ENCODE measurements around the gene SPON1.

DNA sequence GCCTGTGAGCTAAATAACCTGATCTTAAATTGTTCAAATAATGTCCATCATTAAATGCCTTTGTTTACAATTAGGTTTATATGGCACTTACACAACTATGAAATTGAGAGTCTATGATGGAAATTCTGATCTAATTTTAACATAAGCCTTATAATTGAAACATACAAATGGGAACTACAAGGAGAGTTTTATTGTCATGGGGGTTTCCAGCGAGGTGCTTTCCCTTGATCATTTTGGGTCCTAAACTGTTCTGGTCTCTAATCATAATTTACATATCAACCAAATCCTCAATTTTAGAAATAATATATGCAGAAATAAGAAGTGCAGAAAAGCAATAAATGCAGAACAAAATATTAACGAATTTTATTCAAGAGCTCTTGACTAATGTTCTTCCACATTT, 351.6 kb downstream of the SPON1 start:
- no peak for TF ChIP-seq CREB1 (CRISPR knock-in tag; IDR thresholded peaks at IDR 0.05; ENCODE audit: low read depth)
- TF ChIP-seq, protein P1, sequence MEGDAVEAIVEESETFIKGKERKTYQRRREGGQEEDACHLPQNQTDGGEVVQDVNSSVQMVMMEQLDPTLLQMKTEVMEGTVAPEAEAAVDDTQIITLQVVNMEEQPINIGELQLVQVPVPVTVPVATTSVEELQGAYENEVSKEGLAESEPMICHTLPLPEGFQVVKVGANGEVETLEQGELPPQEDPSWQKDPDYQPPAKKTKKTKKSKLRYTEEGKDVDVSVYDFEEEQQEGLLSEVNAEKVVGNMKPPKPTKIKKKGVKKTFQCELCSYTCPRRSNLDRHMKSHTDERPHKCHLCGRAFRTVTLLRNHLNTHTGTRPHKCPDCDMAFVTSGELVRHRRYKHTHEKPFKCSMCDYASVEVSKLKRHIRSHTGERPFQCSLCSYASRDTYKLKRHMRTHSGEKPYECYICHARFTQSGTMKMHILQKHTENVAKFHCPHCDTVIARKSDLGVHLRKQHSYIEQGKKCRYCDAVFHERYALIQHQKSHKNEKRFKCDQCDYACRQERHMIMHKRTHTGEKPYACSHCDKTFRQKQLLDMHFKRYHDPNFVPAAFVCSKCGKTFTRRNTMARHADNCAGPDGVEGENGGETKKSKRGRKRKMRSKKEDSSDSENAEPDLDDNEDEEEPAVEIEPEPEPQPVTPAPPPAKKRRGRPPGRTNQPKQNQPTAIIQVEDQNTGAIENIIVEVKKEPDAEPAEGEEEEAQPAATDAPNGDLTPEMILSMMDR (conservative IDR thresholded peaks at IDR 0.05; ENCODE audit: low read depth in 2 of 2) = no peak
- TF ChIP-seq, protein P2, sequence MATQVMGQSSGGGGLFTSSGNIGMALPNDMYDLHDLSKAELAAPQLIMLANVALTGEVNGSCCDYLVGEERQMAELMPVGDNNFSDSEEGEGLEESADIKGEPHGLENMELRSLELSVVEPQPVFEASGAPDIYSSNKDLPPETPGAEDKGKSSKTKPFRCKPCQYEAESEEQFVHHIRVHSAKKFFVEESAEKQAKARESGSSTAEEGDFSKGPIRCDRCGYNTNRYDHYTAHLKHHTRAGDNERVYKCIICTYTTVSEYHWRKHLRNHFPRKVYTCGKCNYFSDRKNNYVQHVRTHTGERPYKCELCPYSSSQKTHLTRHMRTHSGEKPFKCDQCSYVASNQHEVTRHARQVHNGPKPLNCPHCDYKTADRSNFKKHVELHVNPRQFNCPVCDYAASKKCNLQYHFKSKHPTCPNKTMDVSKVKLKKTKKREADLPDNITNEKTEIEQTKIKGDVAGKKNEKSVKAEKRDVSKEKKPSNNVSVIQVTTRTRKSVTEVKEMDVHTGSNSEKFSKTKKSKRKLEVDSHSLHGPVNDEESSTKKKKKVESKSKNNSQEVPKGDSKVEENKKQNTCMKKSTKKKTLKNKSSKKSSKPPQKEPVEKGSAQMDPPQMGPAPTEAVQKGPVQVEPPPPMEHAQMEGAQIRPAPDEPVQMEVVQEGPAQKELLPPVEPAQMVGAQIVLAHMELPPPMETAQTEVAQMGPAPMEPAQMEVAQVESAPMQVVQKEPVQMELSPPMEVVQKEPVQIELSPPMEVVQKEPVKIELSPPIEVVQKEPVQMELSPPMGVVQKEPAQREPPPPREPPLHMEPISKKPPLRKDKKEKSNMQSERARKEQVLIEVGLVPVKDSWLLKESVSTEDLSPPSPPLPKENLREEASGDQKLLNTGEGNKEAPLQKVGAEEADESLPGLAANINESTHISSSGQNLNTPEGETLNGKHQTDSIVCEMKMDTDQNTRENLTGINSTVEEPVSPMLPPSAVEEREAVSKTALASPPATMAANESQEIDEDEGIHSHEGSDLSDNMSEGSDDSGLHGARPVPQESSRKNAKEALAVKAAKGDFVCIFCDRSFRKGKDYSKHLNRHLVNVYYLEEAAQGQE (IDR thresholded peaks at IDR 0.05; ENCODE audit: unreplicated experiment) = no peak
- no peak for TF ChIP-seq EZH2 (IDR thresholded peaks at IDR 0.05; ENCODE audit: low read depth, unreplicated experiment)
- no peak for TF ChIP-seq ZNF331 (CRISPR knock-in tag; IDR thresholded peaks at IDR 0.05; ENCODE audit: low read depth)
- TF ChIP-seq ZNF114 (CRISPR knock-in tag; IDR thresholded peaks at IDR 0.05) = no peak
- TF ChIP-seq, protein P3, sequence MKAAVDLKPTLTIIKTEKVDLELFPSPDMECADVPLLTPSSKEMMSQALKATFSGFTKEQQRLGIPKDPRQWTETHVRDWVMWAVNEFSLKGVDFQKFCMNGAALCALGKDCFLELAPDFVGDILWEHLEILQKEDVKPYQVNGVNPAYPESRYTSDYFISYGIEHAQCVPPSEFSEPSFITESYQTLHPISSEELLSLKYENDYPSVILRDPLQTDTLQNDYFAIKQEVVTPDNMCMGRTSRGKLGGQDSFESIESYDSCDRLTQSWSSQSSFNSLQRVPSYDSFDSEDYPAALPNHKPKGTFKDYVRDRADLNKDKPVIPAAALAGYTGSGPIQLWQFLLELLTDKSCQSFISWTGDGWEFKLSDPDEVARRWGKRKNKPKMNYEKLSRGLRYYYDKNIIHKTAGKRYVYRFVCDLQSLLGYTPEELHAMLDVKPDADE (IDR thresholded peaks at IDR 0.05) = no peak
- TF ChIP-seq POLR2AphosphoS5 (IDR thresholded peaks at IDR 0.05; ENCODE audit: low read depth) = no peak
- no peak for TF ChIP-seq EZH2phosphoT487 (IDR thresholded peaks at IDR 0.05; ENCODE audit: unreplicated experiment)
- TF ChIP-seq JUNB (IDR thresholded peaks at IDR 0.05; ENCODE audit: unreplicated experiment) = no peak
- no peak for TF ChIP-seq STAT1 (IDR thresholded peaks at IDR 0.05; ENCODE audit: unreplicated experiment)
- no peak for TF ChIP-seq NANOG (IDR thresholded peaks at IDR 0.05; ENCODE audit: borderline replicate concordance)
